Activated CD4-positive, alpha-beta T cell treated with anti-CD3 and anti-CD28 coated beads, Interleukin-2, amount 50 U/mL, for 16 hours (primary cell): ENCODE data around the gene NAV1.
"Not testable (repeated sequence)": the region's sequence is repeated elsewhere in the genome, so short reads cannot be mapped to it uniquely, and the experiment has no call there.

ENCODE experiments used
- DNase-seq: peaks from one replicate; pipeline ENCODE4 v3.0.0-alpha.2; 2020

The NAV1 gene

GRCh38 chr1:201538612-201539551 is at the start of gene NAV1:
Gene NAV1 (plus strand): TSS chr1:201539127. CDS start chr1:201622885, 83,758 bp downstream.
- no peak for DNase-seq

- DNase-seq = no peak
These were observed 49.2 kb upstream of the NAV1 start for GRCh38 chr1:201489643-201490261.

- DNase-seq = no peak
These were observed 48.2 kb upstream of the NAV1 start for GRCh38 chr1:201490708-201491131.

GRCh38 chr1:201491896-201492511 is 46.9 kb upstream of the NAV1 start:
- DNase-seq = no peak

- DNase-seq = not testable (repeated sequence)
These were observed 45.8 kb upstream of the NAV1 start for GRCh38 chr1:201493026-201493656.

GRCh38 chr1:201493757-201494617 is 44.9 kb upstream of the NAV1 start:
- no peak for DNase-seq

GRCh38 chr1:201495551-201496295 is 43.2 kb upstream of the NAV1 start:
- DNase-seq = no peak

- DNase-seq = no peak
These were observed 42.6 kb upstream of the NAV1 start for GRCh38 chr1:201496296-201496690.

GRCh38 chr1:201497935-201498509 is 40.9 kb upstream of the NAV1 start:
- DNase-seq = no peak

GRCh38 chr1:201498621-201499020 is 40.3 kb upstream of the NAV1 start:
- DNase-seq = no peak

GRCh38 chr1:201499191-201499590 is 39.7 kb upstream of the NAV1 start:
- no peak for DNase-seq

GRCh38 chr1:201499795-201500669 is 38.9 kb upstream of the NAV1 start:
- DNase-seq = no peak

GRCh38 chr1:201500670-201501120 is 38.2 kb upstream of the NAV1 start:
- DNase-seq = no peak

GRCh38 chr1:201501144-201501543 is 37.8 kb upstream of the NAV1 start:
- no peak for DNase-seq

- no peak for DNase-seq
These were observed 37.0 kb upstream of the NAV1 start for GRCh38 chr1:201501812-201502510.

- no peak for DNase-seq
These were observed 36.4 kb upstream of the NAV1 start for GRCh38 chr1:201502511-201502857.

- DNase-seq = no peak
These were observed 35.3 kb upstream of the NAV1 start for GRCh38 chr1:201503397-201504176.

GRCh38 chr1:201504179-201504631 is 34.7 kb upstream of the NAV1 start:
- no peak for DNase-seq
